Pulmonary artery endothelial cell (primary cell): ENCODE measurements around the gene TRAF2. TPM values are rescaled to one million over a fixed set of nuclear protein-coding genes. Genes with fewer than 3 reads are reported as not detected.

Experiments used
- DNase-seq: peaks from one replicate; pipeline ENCODE4 v3.0.0-alpha.2; 2011; ENCODE audit warnings: low read depth, low spot score
- total RNA-seq: library from RNA; depleted of rRNA; stranded (reverse); fragments of >200 nt; gene quantifications from 2 replicates; pipeline ENCODE4 v1.2.3, GENCODE V29; 2014

TRAF2 gene
- total RNA-seq, 1 donor from 2014 or later: 12.7 TPM

DNA sequence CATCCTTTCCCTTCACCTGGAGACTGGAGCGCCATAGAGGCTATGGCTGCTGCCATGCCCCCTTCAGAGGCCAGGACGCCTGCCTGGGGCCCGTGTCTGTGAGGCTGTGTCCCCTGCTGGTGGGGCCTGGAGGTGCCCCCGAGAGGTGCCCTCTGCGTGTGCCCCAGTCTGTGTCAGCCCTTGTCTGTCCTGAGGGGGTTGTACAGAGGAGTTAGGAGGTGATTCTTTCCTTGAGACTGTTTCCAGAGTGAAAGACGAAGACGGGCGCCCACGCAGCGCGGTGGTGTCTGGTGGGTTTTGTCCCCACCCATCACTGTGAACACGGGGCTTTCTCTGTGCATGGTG, 24.6 kb downstream of the TRAF2 start:
- DNase-seq: no peak

DNA sequence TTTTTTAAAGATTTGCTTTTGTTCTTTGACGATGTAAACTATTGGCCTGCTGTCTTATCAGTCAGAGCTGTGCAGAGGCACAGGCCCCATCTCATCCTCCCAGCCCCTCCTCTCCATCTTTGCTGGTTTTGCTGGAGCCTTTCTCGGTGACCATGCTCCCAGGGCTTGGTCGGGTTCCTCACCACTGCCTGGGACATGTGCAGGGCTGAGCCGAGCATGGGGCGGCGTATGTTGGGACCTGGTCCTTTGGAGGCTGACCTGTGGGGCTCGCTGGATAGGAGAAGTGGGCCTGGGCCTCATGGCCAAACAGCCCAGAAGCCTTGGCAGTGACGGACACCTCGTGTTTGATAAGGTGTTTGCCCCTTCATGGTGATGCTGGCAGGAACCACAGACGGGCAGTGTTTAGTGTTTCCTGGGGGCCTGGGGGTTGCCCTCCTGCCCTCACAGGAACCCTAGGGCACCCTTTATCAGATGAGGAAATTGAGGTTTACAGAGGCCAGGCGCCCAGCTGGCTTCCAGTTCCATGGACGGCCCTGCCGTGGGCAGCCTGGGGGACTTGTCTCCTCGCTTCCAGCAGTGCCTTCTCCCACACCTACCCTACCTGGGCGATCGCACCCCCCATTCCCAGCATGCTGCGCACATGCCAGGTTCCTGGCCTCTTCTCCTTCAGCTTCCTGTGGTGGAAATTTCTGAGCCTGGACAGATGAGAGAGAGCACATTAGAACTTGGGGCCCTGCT, 27.6 kb downstream of the TRAF2 start:
- no peak for DNase-seq

DNA sequence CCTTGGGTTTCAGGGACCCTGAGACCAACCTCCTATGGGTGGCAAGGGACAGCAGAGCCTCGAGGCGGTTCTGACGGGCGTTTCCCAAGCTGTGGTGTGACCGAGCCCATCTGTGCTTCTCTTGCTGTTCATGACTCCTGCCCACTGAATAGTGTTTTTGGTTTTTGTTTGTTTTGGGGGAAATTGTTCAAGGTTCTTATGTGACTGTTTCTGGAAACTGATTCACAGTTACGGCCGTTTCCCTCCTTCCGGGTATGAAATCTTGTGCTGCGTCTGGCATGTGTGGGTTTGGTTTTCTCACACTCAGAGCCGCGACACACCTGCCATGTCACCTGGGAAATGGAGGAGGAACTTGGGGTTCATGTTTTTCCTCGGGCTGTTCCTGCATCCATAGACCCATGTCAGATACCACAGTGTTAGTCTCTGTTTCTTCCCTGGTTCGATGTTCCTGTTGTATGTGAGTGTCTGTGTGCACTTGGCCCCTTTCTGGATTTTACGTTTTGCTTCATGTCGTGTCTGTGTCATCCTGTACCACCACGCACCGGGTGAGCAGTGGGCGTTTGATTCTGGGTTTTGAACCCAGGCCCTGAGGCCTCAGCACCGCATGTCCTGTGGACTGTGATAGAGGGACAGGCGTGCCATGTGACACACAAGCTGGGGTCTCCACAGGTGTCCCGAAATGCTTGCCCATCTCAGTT, 29.5 kb downstream of the TRAF2 start:
- DNase-seq: no peak

DNA sequence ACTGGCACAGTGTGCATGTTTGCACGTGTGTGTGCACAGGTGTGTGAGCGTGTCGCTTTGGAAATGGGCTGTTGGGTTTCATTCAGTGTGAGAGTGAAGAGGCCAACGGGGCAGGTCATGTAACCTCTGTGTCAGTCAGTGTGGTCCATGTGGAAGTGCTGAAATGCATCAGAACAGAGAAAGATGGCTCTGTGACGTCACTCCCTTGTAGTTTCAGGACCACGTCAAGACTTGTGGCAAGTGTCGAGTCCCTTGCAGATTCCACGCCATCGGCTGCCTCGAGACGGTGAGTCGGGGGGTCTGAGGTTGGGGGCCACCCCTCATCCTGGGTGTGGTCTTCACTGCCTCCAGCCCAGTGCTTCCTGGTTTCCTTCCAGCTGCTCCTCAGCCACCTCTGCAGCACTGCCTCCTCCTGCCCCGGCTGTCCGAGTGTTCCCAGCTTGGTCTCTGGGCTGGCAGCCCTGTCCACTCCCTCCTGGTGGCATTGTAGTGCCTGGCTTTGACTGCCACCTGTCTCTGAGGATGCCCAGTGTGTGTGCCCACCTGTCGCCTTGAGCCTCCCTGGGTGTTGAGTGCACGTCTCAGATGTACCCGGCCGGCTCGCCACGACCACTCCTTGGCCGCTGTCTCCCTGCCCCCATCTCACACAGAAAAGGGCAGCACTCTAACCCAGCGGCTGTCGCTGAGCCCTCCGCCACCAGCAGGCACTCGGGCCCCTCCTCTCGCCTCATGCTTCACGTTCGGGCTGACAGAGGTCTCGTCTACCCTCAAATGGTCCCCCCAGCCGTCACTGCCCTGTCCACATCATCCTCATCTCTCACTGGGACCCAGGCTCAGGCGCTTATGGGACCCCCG, 30.2 kb downstream of the TRAF2 start:
- DNase-seq: no peak

DNA sequence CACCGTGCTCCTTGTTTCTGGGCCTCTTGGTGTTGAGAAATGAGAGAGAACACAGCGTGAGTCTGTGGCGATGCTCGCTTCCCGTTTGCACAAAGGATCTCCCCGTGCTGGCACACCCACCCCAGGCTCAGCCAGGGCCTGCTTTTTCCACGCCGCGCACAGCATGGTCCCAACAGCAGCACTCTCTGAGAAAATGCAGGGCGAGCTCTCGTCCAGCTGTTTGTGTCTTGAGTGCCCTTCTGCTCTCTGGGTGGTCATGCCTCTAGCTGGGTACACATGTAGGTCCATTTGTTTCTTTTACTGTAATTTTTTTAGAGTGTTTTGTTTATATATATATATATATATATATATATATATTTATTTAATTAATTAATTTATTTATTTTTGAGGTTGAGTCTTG, 31.6 kb downstream of the TRAF2 start:
- DNase-seq: no peak

DNA sequence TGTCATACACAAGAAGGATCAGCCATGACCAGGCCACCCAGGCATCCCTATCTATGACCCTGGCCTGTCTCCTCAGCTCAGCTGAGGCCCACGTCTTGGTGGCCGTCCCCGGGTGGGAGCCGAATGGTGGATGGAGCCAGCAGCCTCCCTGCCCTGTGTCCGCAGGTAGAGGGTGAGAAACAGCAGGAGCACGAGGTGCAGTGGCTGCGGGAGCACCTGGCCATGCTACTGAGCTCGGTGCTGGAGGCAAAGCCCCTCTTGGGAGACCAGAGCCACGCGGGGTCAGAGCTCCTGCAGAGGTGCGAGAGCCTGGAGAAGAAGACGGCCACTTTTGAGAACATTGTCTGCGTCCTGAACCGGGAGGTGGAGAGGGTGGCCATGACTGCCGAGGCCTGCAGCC, 33.8 kb downstream of the TRAF2 start:
- DNase-seq: no peak

GRCh38 chr9:136920734-136921231, 34.5 kb downstream of the TRAF2 start:
- no peak for DNase-seq

DNA sequence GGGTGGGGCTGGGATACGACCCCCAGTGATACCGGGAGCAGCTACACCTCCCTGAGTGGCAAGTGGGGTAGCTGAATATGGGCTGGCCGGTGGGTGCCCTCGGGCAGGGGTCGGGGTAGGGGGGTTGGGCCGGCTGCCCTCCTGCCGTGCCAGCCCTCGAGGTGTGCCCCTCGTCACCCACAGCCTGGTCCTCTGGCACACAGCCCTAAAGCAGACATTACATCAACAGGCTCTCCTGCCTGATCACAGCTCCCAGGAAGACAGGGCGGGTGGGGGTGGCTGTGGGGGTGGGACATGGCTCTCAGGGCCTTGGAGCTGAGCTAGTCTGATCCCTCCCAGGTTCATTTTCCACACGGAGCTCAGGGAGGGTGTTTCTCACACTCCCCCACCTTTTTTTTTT, 35.0 kb downstream of the TRAF2 start:
- DNase-seq: no peak

DNA sequence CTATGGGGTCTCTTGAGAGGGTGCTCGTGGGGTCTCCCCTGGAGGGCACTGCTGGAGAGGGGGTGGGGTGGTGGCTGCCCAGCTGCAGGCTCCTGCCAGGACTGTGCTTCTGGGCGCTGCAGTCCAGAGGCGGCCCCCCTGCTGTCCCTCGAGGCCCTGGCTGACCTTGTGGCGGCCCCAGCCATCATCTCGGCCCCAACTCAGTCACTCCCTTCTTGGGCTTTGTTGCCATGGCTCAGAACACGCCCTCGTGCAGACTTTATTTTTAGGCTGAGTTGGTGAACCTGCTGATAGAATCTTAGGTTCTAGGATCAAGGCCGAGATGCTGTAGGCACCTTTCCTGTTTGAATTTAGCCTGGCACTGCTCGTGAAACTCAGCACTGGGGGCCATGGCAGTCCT, 35.4 kb downstream of the TRAF2 start:
- DNase-seq: no peak

DNA sequence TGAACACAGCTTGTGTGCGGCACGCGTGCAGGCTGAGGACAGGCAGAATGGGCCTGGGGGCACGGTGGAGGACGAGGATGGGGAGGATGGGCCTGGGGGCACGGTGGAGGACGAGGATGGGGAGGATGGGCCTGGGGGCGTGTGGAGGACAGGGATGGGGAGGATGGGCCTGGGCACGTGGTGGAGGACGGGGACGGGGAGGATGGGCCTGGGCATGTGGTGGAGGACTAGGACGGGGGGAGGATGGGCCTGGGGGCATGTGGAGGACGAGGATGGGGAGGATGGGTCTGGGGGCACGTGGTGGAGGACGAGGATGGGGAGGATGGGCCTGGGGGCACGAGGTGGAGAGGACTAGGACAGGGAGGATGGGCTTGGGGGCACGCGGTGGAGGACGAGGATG, 36.2 kb downstream of the TRAF2 start:
- DNase-seq: no peak

DNA sequence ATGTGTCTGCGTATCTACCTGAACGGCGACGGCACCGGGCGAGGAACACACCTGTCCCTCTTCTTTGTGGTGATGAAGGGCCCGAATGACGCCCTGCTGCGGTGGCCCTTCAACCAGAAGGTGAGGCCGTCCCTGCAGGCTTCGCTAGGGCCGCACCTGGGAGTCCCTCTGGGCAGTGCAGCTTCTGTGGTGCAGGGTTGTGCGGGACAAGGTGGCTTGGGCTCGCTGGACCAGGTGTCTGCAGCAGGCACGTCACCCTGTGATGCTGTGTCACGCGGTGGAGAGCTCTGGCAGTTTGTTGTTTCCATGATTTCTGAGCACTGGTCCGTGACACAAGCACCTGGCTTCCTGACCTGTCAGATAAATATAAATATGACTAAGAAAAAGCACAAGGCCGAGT, 37.6 kb downstream of the TRAF2 start:
- DNase-seq: no peak

- no peak for DNase-seq
These were observed 39.3 kb downstream of the TRAF2 start for GRCh38 chr9:136925414-136926153.

- DNase-seq: no peak
These were observed 39.9 kb downstream of the TRAF2 start for GRCh38 chr9:136926154-136926704.

DNA sequence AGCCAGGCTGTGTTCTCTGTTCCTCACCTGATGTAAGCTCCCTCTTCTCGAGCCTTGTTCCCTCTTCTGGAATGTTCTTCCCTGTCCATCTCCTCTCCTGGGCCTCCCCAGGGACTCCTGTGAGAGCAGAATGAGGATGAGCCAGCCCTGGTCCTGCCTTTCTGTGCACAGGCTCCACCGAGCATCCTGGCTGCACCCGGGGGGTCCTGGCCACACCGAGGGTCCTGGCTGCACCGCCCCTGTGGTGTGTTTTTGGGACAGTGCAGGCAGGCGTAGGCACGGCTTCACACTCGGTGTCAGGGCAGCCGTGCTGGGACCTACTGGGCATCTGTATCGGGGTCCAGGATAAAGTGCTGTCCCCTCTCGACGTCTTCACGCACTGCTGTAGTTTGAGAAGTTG, 40.4 kb downstream of the TRAF2 start:
- DNase-seq: no peak

GRCh38 chr9:136927343-136928271, 41.3 kb downstream of the TRAF2 start:
- no peak for DNase-seq

DNA sequence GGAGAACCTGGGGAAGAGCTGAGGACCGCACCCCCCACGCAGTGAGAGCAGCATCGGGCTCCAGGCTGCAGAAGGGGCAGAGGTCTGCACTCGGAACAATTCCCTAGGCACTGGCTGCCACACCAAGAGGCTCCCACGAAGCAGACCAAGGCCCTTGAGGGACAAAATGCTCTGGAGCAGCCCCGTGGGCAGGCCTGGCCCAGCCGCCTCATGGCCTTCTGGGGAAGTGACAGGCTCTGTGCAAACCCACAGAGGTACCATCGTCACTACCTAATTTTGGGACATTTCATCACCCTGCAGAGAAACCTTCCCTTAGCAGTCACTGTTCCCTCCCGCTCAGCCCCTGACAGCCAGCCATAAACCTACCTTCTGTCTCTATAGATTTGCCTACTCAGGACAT, 42.3 kb downstream of the TRAF2 start:
- DNase-seq: no peak

GRCh38 chr9:136930014-136930413, 43.7 kb downstream of the TRAF2 start:
- no peak for DNase-seq

DNA sequence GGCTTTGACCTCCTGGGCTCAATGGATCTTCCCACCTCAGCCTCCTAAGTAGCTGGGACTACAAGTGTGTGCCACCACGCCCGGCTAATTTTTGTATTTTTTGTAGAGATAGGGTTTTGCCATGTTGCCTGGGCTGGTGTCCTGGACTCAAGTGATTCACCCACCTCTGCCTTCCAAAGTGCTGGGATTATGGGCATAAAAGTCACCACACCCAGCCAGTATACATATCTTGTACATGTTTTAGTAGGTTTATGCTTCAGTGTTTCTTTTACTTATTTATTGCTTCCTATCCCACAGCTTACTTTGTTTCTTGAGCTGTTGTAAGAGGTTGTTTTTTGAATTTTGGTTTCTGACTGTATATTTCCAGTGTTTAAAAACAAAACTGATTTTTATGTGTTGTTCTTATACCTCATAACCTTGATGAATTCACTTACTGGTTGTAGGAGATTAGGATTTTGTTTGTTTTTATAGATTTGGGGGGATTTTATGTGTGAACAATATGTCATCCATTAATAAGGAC, 45.4 kb downstream of the TRAF2 start:
- DNase-seq: no peak

DNA sequence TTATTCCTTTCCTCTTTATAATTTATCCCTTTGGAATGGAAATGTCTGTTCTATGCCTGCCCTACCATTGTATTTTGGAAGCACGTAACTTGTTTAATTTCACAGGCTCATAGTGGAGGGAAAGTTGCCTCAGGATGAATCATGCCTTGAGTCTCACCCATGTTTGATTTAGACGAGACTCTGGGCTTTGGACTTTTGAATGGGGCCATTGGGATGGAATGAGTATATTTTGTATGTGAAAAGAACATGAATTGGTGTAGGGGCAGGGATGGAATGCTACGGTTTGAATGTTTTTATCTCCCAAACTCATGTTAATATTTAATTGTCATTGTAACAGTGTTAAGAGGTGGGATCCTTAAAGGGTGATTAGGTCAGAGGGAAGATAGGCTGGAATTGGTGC, 48.0 kb downstream of the TRAF2 start:
- no peak for DNase-seq

DNA sequence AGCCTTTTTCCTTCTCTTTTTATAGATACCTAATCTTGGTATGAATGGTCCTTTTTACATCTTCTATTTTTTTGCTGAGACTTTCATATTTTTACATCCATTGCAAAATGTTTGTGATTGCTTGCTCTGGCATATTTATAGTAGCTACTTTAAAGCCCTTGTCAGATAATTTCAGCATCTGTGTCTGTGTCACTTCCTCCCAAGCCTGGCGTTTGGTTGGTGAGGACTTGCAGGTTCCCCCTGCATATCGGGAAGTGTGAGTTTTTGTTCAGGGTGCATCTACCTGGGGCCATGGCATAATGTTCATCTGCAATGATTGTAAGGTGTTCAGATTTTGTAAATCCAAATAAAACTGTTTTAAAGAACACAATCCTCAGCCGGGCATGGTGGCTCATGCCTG, 49.3 kb downstream of the TRAF2 start:
- no peak for DNase-seq
